ENCODE measurements around the gene ATAD1. TPM values are rescaled to one million over a fixed set of nuclear protein-coding genes. Genes with fewer than 3 reads are reported as not detected.

The ATAD1 gene
- total and polyA plus RNA-seq, 9 of the 15 experiments (the other 6 are each of a cell fraction or from before 2014, with no cell fraction given), result 11.3 to 33.8 (median 27.3) TPM

- TF ChIP-seq ZBTB11 (CRISPR knock-in tag; IDR thresholded peaks at IDR 0.05) (peak in 1 of 3 experiments; percentile 91; a peak in 2 of 6 replicates), NFIC (IDR thresholded peaks at IDR 0.05) (peak; percentile 70), HDAC8 (tag; IDR thresholded peaks at IDR 0.05) (no peak), ESRRA (IDR thresholded peaks at IDR 0.05; ENCODE audit: borderline replicate concordance, low read depth) (peak; percentile 78), ZNF584 (CRISPR knock-in tag; IDR thresholded peaks at IDR 0.05; ENCODE audit: low read depth) (peak; percentile 58; the same call in 1 of the 2 replicates), PHF8 (IDR thresholded peaks at IDR 0.05; ENCODE audit: borderline replicate concordance, low read length) (peak; percentile 86), SIN3A (IDR thresholded peaks at IDR 0.05; ENCODE audit: borderline replicate concordance in 2 of 2, control insufficient read depth in 1 of 2, low read depth in 2 of 2, low read length in 2 of 2) (peak in 1 of 2 experiments; percentile 15; a peak in 2 of 4 replicates), GATAD2A (IDR thresholded peaks at IDR 0.05) (no peak), ATF1 (CRISPR knock-in tag; IDR thresholded peaks at IDR 0.05) (no peak), ATF1 (tag; IDR thresholded peaks at IDR 0.05) (0 out of 2 replicates have a peak, but pooled peaks have one; percentile 2), NFRKB (IDR thresholded peaks at IDR 0.05; ENCODE audit: low read depth) (peak; percentile 57; the same call in 1 of the 2 replicates), ETV5 (CRISPR knock-in tag; IDR thresholded peaks at IDR 0.05; ENCODE audit: low read depth) (0 out of 2 replicates have a peak, but pooled peaks have one; percentile 44), JUND (IDR thresholded peaks at IDR 0.05; ENCODE audit: borderline replicate concordance, low read depth, low read length) (peak; percentile 53), JUND (tag; IDR thresholded peaks at IDR 0.05; ENCODE audit: borderline replicate concordance, low read depth, low read length) (no peak), ZBTB7A (IDR thresholded peaks at IDR 0.05; ENCODE audit: borderline replicate concordance, control insufficient read depth, low read depth, low read length) (peak; percentile 53; the same call in 1 of the 2 replicates), ZNF23 (CRISPR knock-in tag; IDR thresholded peaks at IDR 0.05) (no peak), ZBTB2 (IDR thresholded peaks at IDR 0.05) (peak; percentile 56; the same call in 1 of the 2 replicates), KLF13 (tag; IDR thresholded peaks at IDR 0.05; ENCODE audit: borderline replicate concordance, low read depth) (peak; percentile 57; the same call in 1 of the 2 replicates), CGGBP1 (CRISPR knock-in tag; IDR thresholded peaks at IDR 0.05) (no peak), E2F4 (CRISPR knock-in tag; IDR thresholded peaks at IDR 0.05; ENCODE audit: low read depth) (no peak)
Observed at GRCh38 chr10:87817609-87818504, at the start of gene ATAD1 (continued).
